ENCODE data around the gene EVL.
A peak's percentile ranks its signal among the peaks of the same experiment; 100 is the strongest.

EVL gene

GRCh38 chr14:100077441-100077840 lies 12.2 kb downstream of the EVL start:
- no peak for DNase-seq (ENCODE audit: insufficient read length, low spot score)
- no peak for TF ChIP-seq POLR2A (IDR thresholded peaks at IDR 0.05; ENCODE audit: low read depth, low read length)
- FAIRE-seq = no peak

DNA sequence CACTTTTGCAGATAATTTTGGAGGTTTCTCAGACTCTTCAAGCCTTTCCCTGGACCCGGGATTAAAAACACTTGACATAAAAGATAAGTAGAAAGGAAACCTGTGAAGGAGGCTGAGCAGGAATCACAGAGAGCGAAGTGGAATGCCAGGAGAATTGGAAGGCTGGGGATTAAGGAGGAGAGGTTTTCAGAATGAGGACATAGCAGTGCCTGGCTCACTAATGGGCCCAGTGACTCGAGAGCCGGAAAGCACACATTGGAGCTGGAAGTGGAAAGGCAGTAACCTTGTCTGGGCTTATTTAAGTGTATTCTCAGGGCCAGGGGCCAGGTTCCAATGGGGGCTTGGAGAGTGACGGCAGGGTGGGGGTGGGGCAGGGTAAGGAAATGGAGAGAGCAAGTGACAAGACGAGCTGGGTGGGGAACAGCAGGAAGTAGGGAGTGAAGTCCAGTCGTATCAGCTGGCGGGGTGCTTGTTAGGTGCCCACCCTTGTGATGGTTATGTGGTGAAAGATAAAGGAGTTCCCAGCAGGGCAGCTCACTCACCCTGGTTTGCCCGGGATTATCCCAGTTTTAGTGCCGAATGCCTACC lies 13.1 kb downstream of the EVL start:
- no peak for DNase-seq (ENCODE audit: insufficient read length, low spot score)
- no peak for TF ChIP-seq POLR2A (IDR thresholded peaks at IDR 0.05; ENCODE audit: low read depth, low read length)
- no peak for FAIRE-seq

DNA sequence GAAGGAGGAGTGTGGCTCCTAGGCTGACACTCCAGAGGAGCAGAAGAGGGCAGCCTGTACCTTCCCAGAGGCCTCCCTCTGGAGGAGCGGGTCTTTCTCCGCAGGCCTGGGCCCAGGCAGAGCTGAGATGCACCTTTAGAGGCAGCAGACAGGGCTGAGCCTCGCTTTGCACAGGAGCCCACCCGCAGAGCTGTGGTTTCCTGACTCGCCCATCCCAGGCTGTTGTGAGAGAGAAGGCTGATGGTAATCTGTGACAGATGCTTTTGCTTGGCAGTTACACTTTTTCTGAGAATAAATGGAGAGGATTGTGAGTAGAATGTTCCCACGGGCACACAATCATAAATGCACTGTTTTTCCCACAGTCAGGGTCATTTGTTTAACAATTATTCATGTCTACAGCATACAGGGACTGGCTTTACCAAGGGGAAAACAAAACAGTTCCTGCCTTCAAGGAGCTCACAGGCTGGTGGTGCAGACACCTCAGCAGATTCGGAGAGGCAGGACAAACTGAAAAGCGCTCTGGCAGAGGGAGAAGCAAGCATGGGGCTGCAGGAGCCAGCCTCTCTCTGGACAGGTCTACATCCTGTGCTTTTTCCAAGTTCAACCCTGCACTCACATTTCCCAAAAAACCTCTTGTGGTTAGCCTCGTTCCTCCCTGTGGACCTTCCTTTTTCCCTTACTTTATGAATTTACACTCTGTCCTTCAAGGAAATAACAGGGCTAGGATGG lies 13.9 kb downstream of the EVL start:
- DNase-seq (ENCODE audit: insufficient read length, low spot score) (peak; percentile 50), FAIRE-seq (peak; percentile 87)
- no peak for TF ChIP-seq POLR2A (IDR thresholded peaks at IDR 0.05; ENCODE audit: low read depth, low read length)

DNA sequence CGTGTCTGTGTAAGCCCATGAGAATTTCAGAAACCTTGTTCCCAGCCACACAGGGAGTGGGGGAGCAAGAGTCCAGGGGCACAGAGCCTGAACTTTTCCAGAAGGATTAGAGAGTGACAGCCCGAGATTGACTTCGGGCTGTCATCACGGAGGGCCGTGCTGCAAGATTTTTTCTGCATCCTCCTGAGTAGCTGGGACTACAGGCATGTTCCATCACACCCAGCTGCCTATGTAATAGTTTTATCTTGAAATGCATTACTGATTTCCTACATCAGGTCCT lies 14.4 kb downstream of the EVL start:
- no peak for TF ChIP-seq POLR2A (IDR thresholded peaks at IDR 0.05; ENCODE audit: low read depth, low read length)
- no peak for FAIRE-seq
- DNase-seq (ENCODE audit: insufficient read length, low spot score) = no peak

GRCh38 chr14:100080206-100080605 lies 15.0 kb downstream of the EVL start:
- no peak for FAIRE-seq
- no peak for DNase-seq (ENCODE audit: insufficient read length, low spot score)

GRCh38 chr14:100081997-100082625 lies 16.9 kb downstream of the EVL start:
- DNase-seq (ENCODE audit: insufficient read length, low spot score) (no peak), FAIRE-seq (no peak)
- TF ChIP-seq POLR2A (IDR thresholded peaks at IDR 0.05; ENCODE audit: low read depth, low read length) = no peak

More at GRCh38 chr14:100080206-100080605, 15.0 kb downstream of the EVL start:
- no peak for TF ChIP-seq POLR2A (IDR thresholded peaks at IDR 0.05; ENCODE audit: low read depth, low read length)

- no peak for TF ChIP-seq POLR2A (IDR thresholded peaks at IDR 0.05; ENCODE audit: low read depth, low read length)
- DNase-seq (ENCODE audit: insufficient read length, low spot score) = no peak
- FAIRE-seq = no peak
These were observed 17.5 kb downstream of the EVL start for GRCh38 chr14:100082723-100083122.

- FAIRE-seq = no peak
- TF ChIP-seq POLR2A (IDR thresholded peaks at IDR 0.05; ENCODE audit: low read depth, low read length) = no peak
- no peak for DNase-seq (ENCODE audit: insufficient read length, low spot score)
These were observed 18.5 kb downstream of the EVL start for GRCh38 chr14:100083706-100084105.

DNA sequence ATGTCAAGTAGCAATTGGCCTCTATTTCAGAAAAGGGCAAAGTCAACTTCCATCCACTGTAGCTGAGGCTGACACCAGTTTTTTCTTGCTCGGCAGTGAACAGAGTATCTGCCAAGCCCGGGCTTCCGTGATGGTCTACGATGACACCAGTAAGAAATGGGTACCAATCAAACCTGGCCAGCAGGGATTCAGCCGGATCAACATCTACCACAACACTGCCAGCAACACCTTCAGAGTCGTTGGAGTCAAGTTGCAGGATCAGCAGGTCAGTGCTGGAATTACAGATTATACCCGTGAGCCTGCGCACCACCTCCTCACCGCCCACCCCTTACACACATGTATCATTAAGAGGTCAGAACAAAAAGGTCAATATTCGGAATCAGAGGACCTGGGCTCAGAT lies 19.4 kb downstream of the EVL start:
- no peak for TF ChIP-seq POLR2A (IDR thresholded peaks at IDR 0.05; ENCODE audit: low read depth, low read length)
- no peak for FAIRE-seq
- DNase-seq (ENCODE audit: insufficient read length, low spot score) = no peak

- no peak for FAIRE-seq
- no peak for DNase-seq (ENCODE audit: insufficient read length, low spot score)
- no peak for TF ChIP-seq POLR2A (IDR thresholded peaks at IDR 0.05; ENCODE audit: low read depth, low read length)
These were observed 20.2 kb downstream of the EVL start for GRCh38 chr14:100085462-100085861.

GRCh38 chr14:100086361-100086760 lies 21.1 kb downstream of the EVL start:
- FAIRE-seq (no peak), DNase-seq (ENCODE audit: insufficient read length, low spot score) (no peak)
- TF ChIP-seq POLR2A (IDR thresholded peaks at IDR 0.05; ENCODE audit: low read depth, low read length) = no peak

GRCh38 chr14:100088226-100088625 lies 23.0 kb downstream of the EVL start:
- FAIRE-seq = no peak
- TF ChIP-seq POLR2A (IDR thresholded peaks at IDR 0.05; ENCODE audit: low read depth, low read length) = no peak
- DNase-seq (ENCODE audit: insufficient read length, low spot score) = no peak

- FAIRE-seq = no peak
- DNase-seq (ENCODE audit: insufficient read length, low spot score) = no peak
These were observed 26.2 kb downstream of the EVL start for GRCh38 chr14:100091386-100091785.

DNA sequence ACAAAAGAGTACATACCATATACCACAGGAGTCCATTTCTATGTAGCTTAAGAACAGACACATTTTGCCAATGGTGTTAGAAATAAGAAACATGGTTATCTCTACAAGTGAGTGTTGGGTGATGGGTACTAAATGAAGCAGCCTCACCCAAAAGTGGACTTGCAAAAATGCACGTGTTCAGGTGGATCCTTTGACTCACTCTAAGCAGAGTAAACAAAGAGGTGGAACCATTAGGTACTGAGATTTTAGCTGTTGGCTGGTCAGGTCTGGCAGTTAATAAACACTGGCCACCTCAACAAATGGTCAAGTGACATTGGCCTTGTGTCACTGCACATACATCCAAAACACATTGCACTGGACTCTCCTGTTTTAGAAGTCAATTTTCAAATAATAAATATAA lies 27.6 kb downstream of the EVL start:
- TF ChIP-seq POLR2A (IDR thresholded peaks at IDR 0.05; ENCODE audit: low read depth, low read length) = no peak
- FAIRE-seq = no peak
- DNase-seq (ENCODE audit: insufficient read length, low spot score) = no peak

More at GRCh38 chr14:100091386-100091785, 26.2 kb downstream of the EVL start:
- no peak for TF ChIP-seq POLR2A (IDR thresholded peaks at IDR 0.05; ENCODE audit: low read depth, low read length)

GRCh38 chr14:100093319-100093718 lies 28.1 kb downstream of the EVL start:
- no peak for DNase-seq (ENCODE audit: insufficient read length, low spot score)
- FAIRE-seq = no peak
- no peak for TF ChIP-seq POLR2A (IDR thresholded peaks at IDR 0.05; ENCODE audit: low read depth, low read length)
